ENCODE measurements around the gene HAVCR1.

The HAVCR1 gene

GRCh38 chr5:157024208-157024959 lies 34.5 kb downstream of the HAVCR1 start:
- Histone ChIP-seq H3K9me3 (ENCODE audit: insufficient read depth, low read length, severe bottlenecking) (no peaks in the 10 kb centered on the region), H3K4me3 (ENCODE audit: low read depth in 1 of 2, low read length in 2 of 2) (no peak overlapping the region), H4K20me1 (ENCODE audit: insufficient read depth, low read length) (no peaks in the 10 kb centered on the region), H3K4me1 (ENCODE audit: insufficient read depth, low read length) (no peaks in the 10 kb centered on the region), H3K79me2 (ENCODE audit: insufficient read depth, low read length) (no peaks in the 10 kb centered on the region), H3K36me3 (ENCODE audit: insufficient read depth, low read length) (no peaks in the 10 kb centered on the region), H2AFZ (ENCODE audit: low read depth, low read length) (no peak overlapping the region), H3K27ac (ENCODE audit: low read length) (no peak overlapping the region), H3K4me2 (ENCODE audit: insufficient read depth, low read length) (no peak overlapping the region), H3K9ac (ENCODE audit: low read depth, low read length) (no peak overlapping the region), H3K27me3 (ENCODE audit: insufficient read depth, low read length, poor library complexity) (peaks cover 7% of the 10 kb centered on the region)
- DNase-seq (no peak), ATAC-seq (ENCODE audit: insufficient read depth, low read depth) (no peak)
- no peak for TF ChIP-seq CTCF (IDR thresholded peaks at IDR 0.05; ENCODE audit: borderline replicate concordance, extremely low read depth, low read length, poor library complexity, severe bottlenecking)
- no peak for TF ChIP-seq EZH2 (IDR thresholded peaks at IDR 0.05; ENCODE audit: borderline replicate concordance, low read depth, low read length, severe bottlenecking)

GRCh38 chr5:157022024-157022423 lies 36.9 kb downstream of the HAVCR1 start:
- H3K9ac ChIP-seq (ENCODE audit: low read depth, low read length), result no peak overlapping the region
- H3K79me2 ChIP-seq (ENCODE audit: insufficient read depth, low read length), result no peaks in the 10 kb centered on the region
- DNase-seq, result no peak
- peaks cover 5% of the 10 kb centered on the region for H3K9me3 ChIP-seq (ENCODE audit: insufficient read depth, low read length, severe bottlenecking)
- no peak overlapping the region for H3K4me3 ChIP-seq (ENCODE audit: low read depth in 1 of 2, low read length in 2 of 2)
- H3K4me2 ChIP-seq (ENCODE audit: insufficient read depth, low read length), result no peak overlapping the region
- ATAC-seq (ENCODE audit: insufficient read depth, low read depth), result no peak
- TF ChIP-seq CTCF (IDR thresholded peaks at IDR 0.05; ENCODE audit: borderline replicate concordance, extremely low read depth, low read length, poor library complexity, severe bottlenecking) (no peak), EZH2 (IDR thresholded peaks at IDR 0.05; ENCODE audit: borderline replicate concordance, low read depth, low read length, severe bottlenecking) (no peak)
- H3K36me3 ChIP-seq (ENCODE audit: insufficient read depth, low read length), result no peaks in the 10 kb centered on the region
- no peak overlapping the region for H2AFZ ChIP-seq (ENCODE audit: low read depth, low read length)
- H3K4me1 ChIP-seq (ENCODE audit: insufficient read depth, low read length), result no peaks in the 10 kb centered on the region
- H3K27ac ChIP-seq (ENCODE audit: low read length), result no peak overlapping the region
- H3K27me3 ChIP-seq (ENCODE audit: insufficient read depth, low read length, poor library complexity), result peaks cover 7% of the 10 kb centered on the region
- H4K20me1 ChIP-seq (ENCODE audit: insufficient read depth, low read length), result no peaks in the 10 kb centered on the region

- no peak overlapping the region for H2AFZ ChIP-seq (ENCODE audit: low read depth, low read length)
- no peaks in the 10 kb centered on the region for H4K20me1 ChIP-seq (ENCODE audit: insufficient read depth, low read length)
- DNase-seq (no peak), ATAC-seq (ENCODE audit: insufficient read depth, low read depth) (no peak)
- peaks cover 5% of the 10 kb centered on the region for H3K9me3 ChIP-seq (ENCODE audit: insufficient read depth, low read length, severe bottlenecking)
- no peak overlapping the region for H3K9ac ChIP-seq (ENCODE audit: low read depth, low read length)
- no peak overlapping the region for H3K4me2 ChIP-seq (ENCODE audit: insufficient read depth, low read length)
- H3K4me1 ChIP-seq (ENCODE audit: insufficient read depth, low read length), result no peaks in the 10 kb centered on the region
- H3K79me2 ChIP-seq (ENCODE audit: insufficient read depth, low read length), result no peaks in the 10 kb centered on the region
- no peaks in the 10 kb centered on the region for H3K36me3 ChIP-seq (ENCODE audit: insufficient read depth, low read length)
- TF ChIP-seq EZH2 (IDR thresholded peaks at IDR 0.05; ENCODE audit: borderline replicate concordance, low read depth, low read length, severe bottlenecking) (no peak), CTCF (IDR thresholded peaks at IDR 0.05; ENCODE audit: borderline replicate concordance, extremely low read depth, low read length, poor library complexity, severe bottlenecking) (no peak)
- H3K4me3 ChIP-seq (ENCODE audit: low read depth in 1 of 2, low read length in 2 of 2), result no peak overlapping the region
- H3K27ac ChIP-seq (ENCODE audit: low read length), result no peak overlapping the region
- H3K27me3 ChIP-seq (ENCODE audit: insufficient read depth, low read length, poor library complexity), result peaks cover 7% of the 10 kb centered on the region
Measured at GRCh38 chr5:157020511-157021222, 38.2 kb downstream of the HAVCR1 start.

Data from DND-41 (cell line).